ENCODE measurements around the gene ANGPTL4.

DNA sequence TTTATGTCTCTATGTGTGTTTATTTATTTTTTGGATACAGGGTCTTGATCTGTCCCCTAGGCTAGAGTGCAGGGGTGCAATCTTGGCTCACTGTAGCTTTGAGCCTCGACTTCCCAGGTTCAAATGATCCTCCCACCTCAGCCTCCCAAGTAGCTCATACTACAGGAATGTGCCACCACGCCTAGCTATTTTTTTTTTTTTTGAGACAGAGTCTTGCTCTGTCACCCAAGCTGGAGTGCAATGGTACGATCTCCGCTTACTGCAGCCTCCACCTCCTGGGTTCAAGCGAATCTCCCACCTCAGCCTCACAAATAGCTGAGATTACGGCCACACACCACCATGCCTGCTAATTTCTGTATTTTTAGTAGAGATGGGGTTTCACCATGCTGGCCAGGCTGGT, 5.0 kb upstream of the ANGPTL4 start:
- no peak for TF ChIP-seq CTCF (IDR thresholded peaks at IDR 0.05; ENCODE audit: poor library complexity, severe bottlenecking)
- TF ChIP-seq EP300 (conservative IDR thresholded peaks at IDR 0.05; ENCODE audit: poor library complexity, severe bottlenecking) = no peak
- TF ChIP-seq RAD21 (conservative IDR thresholded peaks at IDR 0.05) = no peak
- no peak for TF ChIP-seq EZH2 (IDR thresholded peaks at IDR 0.05; ENCODE audit: borderline replicate concordance, insufficient read depth, low read length, poor library complexity, severe bottlenecking)
- TF ChIP-seq POLR2AphosphoS5 (IDR thresholded peaks at IDR 0.05) = no peak
- TF ChIP-seq MXI1 (conservative IDR thresholded peaks at IDR 0.05; ENCODE audit: poor library complexity, severe bottlenecking) = no peak
- no peak for TF ChIP-seq SMC3 (conservative IDR thresholded peaks at IDR 0.05; ENCODE audit: poor library complexity)
